Adipocyte (in vitro differentiated cells): ENCODE data around the gene ZMYM5.
A peak's percentile ranks its signal among the peaks of the same experiment; 100 is the strongest.
"Not testable (repeated sequence)": the region's sequence is repeated elsewhere in the genome, so short reads cannot be mapped to it uniquely, and the experiment has no call there.

ENCODE experiments used
- DNase-seq: peaks from one replicate; pipeline ENCODE4 v3.0.0-alpha.2; 2015; ENCODE audit warnings: low read depth
- H3K27me3 ChIP-seq: replicated peaks from 2 replicates; pipeline ENCODE4 v1.7.0; 2013; ENCODE audit warnings: mild to moderate bottlenecking, low read length, moderate library complexity; ENCODE audit not compliant: control insufficient read depth, insufficient read depth
- H3K36me3 ChIP-seq: 2 replicates; pipeline ENCODE4 v1.7.0; 2013; ENCODE audit warnings: low read length, mild to moderate bottlenecking, moderate library complexity; ENCODE audit not compliant: control insufficient read depth, insufficient read depth, severe bottlenecking
- H3K4me1 ChIP-seq: 2 replicates; pipeline ENCODE4 v1.7.0; 2013; ENCODE audit warnings: mild to moderate bottlenecking, low read length, moderate library complexity; ENCODE audit not compliant: control insufficient read depth, insufficient read depth
- H3K4me3 ChIP-seq: 2 replicates; pipeline ENCODE4 v1.7.0; 2013; ENCODE audit warnings: mild to moderate bottlenecking, low read length, moderate library complexity
- H3K9ac ChIP-seq: 2 replicates; pipeline ENCODE4 v1.7.0; 2013; ENCODE audit warnings: mild to moderate bottlenecking, low read length, moderate library complexity
- H3K9me3 ChIP-seq: 2 replicates; pipeline ENCODE4 v1.7.0; 2013; ENCODE audit warnings: mild to moderate bottlenecking, low read length, moderate library complexity; ENCODE audit not compliant: control insufficient read depth

Gene ZMYM5

GRCh38 chr13:19862481-19863313, 752 bp downstream of the ZMYM5 start:
- Histone ChIP-seq H3K4me1 (peaks cover 26% of the 10 kb centered on the region), H3K27me3 (no peaks in the 10 kb centered on the region), H3K4me3 (peak overlapping the region; percentile 97), H3K36me3 (no peaks in the 10 kb centered on the region), H3K9ac (peak overlapping the region; percentile 95), H3K9me3 (no peaks in the 10 kb centered on the region)
- DNase-seq, result peak; percentile 62

GRCh38 chr13:19861762-19862161, 1.7 kb downstream of the ZMYM5 start:
- Histone ChIP-seq H3K4me1 (peaks cover 26% of the 10 kb centered on the region), H3K4me3 (peak overlapping the region; percentile 97), H3K36me3 (peaks cover 6% of the 10 kb centered on the region), H3K9ac (peak overlapping the region; percentile 95), H3K27me3 (no peaks in the 10 kb centered on the region), H3K9me3 (no peaks in the 10 kb centered on the region)
- peak; percentile 17 for DNase-seq

GRCh38 chr13:19860884-19861655, 2.4 kb downstream of the ZMYM5 start:
- peaks cover 6% of the 10 kb centered on the region for H3K36me3 ChIP-seq
- DNase-seq, result peak; percentile 82
- H3K4me3 ChIP-seq, result peak overlapping the region; percentile 97
- no peaks in the 10 kb centered on the region for H3K9me3 ChIP-seq
- H3K27me3 ChIP-seq, result no peaks in the 10 kb centered on the region
- peak overlapping the region; percentile 95 for H3K9ac ChIP-seq
- peaks cover 26% of the 10 kb centered on the region for H3K4me1 ChIP-seq

GRCh38 chr13:19857637-19858036, 5.8 kb downstream of the ZMYM5 start:
- not testable (repeated sequence) for H3K27me3 ChIP-seq, H3K4me3 ChIP-seq, H3K9me3 ChIP-seq, H3K9ac ChIP-seq, DNase-seq
- Histone ChIP-seq H3K36me3 (peaks cover 13% of the 10 kb centered on the region), H3K4me1 (peaks cover 26% of the 10 kb centered on the region)

GRCh38 chr13:19852766-19853165, 10.7 kb downstream of the ZMYM5 start:
- no peak overlapping the region for H3K4me3 ChIP-seq
- H3K9me3 ChIP-seq, result no peaks in the 10 kb centered on the region
- no peak for DNase-seq
- no peak overlapping the region for H3K9ac ChIP-seq
- peaks cover 43% of the 10 kb centered on the region for H3K36me3 ChIP-seq
- no peaks in the 10 kb centered on the region for H3K27me3 ChIP-seq
- H3K4me1 ChIP-seq, result peaks cover 9% of the 10 kb centered on the region

- peaks cover 15% of the 10 kb centered on the region for H3K4me1 ChIP-seq
- H3K9me3 ChIP-seq, result no peaks in the 10 kb centered on the region
- no peak overlapping the region for H3K9ac ChIP-seq
- H3K4me3 ChIP-seq, result peak overlapping the region; percentile 23
- peak; percentile 93 for DNase-seq
- peaks cover 49% of the 10 kb centered on the region for H3K36me3 ChIP-seq
- no peaks in the 10 kb centered on the region for H3K27me3 ChIP-seq
These were observed 17.7 kb downstream of the ZMYM5 start for GRCh38 chr13:19845758-19846157.

GRCh38 chr13:19838865-19839275, 24.6 kb downstream of the ZMYM5 start:
- Histone ChIP-seq H3K36me3 (peaks cover 43% of the 10 kb centered on the region), H3K9me3 (no peaks in the 10 kb centered on the region), H3K4me1 (peaks cover 35% of the 10 kb centered on the region), H3K4me3 (peak overlapping the region; percentile 34), H3K27me3 (no peaks in the 10 kb centered on the region), H3K9ac (no peak overlapping the region)
- peak; percentile 73 for DNase-seq

GRCh38 chr13:19836472-19836871, 27.0 kb downstream of the ZMYM5 start:
- H3K4me1 ChIP-seq, result peaks cover 35% of the 10 kb centered on the region
- DNase-seq, result peak; percentile 19
- no peaks in the 10 kb centered on the region for H3K9me3 ChIP-seq
- H3K9ac ChIP-seq, result no peak overlapping the region
- H3K27me3 ChIP-seq, result no peaks in the 10 kb centered on the region
- no peak overlapping the region for H3K4me3 ChIP-seq
- peaks cover 52% of the 10 kb centered on the region for H3K36me3 ChIP-seq

GRCh38 chr13:19834704-19835103, 28.7 kb downstream of the ZMYM5 start:
- Histone ChIP-seq H3K9me3 (no peaks in the 10 kb centered on the region), H3K27me3 (no peaks in the 10 kb centered on the region), H3K4me3 (no peak overlapping the region), H3K9ac (no peak overlapping the region), H3K4me1 (peaks cover 41% of the 10 kb centered on the region), H3K36me3 (peaks cover 54% of the 10 kb centered on the region)
- DNase-seq, result no peak

- Histone ChIP-seq H3K9me3 (no peaks in the 10 kb centered on the region), H3K4me1 (peaks cover 9% of the 10 kb centered on the region), H3K27me3 (no peaks in the 10 kb centered on the region), H3K9ac (no peak overlapping the region), H3K36me3 (peaks cover 38% of the 10 kb centered on the region), H3K4me3 (no peak overlapping the region)
- no peak for DNase-seq
These were observed 40.8 kb downstream of the ZMYM5 start for GRCh38 chr13:19822673-19823072.

GRCh38 chr13:19818223-19818842, 45.1 kb downstream of the ZMYM5 start:
- Histone ChIP-seq H3K27me3 (no peaks in the 10 kb centered on the region), H3K4me3 (no peak overlapping the region), H3K9ac (no peak overlapping the region), H3K4me1 (peaks cover 9% of the 10 kb centered on the region), H3K9me3 (no peaks in the 10 kb centered on the region), H3K36me3 (peaks cover 23% of the 10 kb centered on the region)
- DNase-seq, result no peak
